PC-9 (cell line): ENCODE measurements around the gene THPO.

ENCODE experiments used
- EZH2 ChIP-seq: fragments of 200-600 bp; sonication (generic); IDR thresholded peaks from 2 replicates; pipeline ENCODE4 v1.8.0; 2017; ENCODE audit warnings: antibody characterized with exemption, low read depth
- TF ChIP-seq, protein P1 (sequence below): fragments of 200-600 bp; sonication (generic); conservative IDR thresholded peaks from 2 replicates; pipeline ENCODE4 v1.6.1; 2017; ENCODE audit warnings: mixed run types, antibody characterized with exemption, mild to moderate bottlenecking, moderate library complexity

DNA sequence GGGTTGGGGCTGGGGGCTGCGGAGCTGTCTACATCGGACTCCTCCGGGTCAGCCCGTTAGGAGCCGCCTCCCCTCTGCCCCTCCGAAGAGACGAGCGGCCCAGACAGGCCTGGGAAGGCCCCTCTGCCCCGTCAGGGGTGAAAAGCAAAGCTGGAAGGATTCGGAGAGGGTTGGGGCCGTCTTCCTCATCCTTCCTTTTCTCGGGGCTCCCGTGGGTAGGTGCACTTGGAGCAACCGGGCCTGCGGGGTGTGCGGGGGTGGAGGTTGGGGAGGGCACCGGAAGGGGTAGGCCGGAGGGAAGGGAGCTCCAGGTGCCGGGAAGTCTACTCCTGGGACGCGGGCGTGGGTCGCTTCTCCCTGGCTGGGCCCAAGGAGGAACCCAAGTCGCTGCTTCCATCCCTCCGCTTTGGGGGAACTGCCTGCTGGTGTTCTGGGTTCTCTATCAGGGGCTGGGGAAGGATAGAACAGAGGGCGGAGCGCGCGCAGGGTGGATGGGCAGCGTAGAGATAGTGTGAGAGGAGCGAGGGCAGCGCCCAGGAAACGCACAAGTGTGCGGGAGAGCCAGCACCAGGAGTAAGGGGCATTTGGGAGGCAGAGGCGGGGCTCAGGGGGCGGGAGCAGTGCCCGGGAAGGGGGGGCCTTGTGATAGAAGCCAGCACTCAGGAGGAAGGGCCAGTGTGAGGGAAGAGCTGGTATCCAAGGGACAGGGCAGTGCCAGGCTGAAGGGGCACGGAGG lies 15.9 kb downstream of the THPO start:
- TF ChIP-seq, protein P1, sequence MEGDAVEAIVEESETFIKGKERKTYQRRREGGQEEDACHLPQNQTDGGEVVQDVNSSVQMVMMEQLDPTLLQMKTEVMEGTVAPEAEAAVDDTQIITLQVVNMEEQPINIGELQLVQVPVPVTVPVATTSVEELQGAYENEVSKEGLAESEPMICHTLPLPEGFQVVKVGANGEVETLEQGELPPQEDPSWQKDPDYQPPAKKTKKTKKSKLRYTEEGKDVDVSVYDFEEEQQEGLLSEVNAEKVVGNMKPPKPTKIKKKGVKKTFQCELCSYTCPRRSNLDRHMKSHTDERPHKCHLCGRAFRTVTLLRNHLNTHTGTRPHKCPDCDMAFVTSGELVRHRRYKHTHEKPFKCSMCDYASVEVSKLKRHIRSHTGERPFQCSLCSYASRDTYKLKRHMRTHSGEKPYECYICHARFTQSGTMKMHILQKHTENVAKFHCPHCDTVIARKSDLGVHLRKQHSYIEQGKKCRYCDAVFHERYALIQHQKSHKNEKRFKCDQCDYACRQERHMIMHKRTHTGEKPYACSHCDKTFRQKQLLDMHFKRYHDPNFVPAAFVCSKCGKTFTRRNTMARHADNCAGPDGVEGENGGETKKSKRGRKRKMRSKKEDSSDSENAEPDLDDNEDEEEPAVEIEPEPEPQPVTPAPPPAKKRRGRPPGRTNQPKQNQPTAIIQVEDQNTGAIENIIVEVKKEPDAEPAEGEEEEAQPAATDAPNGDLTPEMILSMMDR: no peak
- no peak for TF ChIP-seq EZH2
